ENCODE measurements around the gene CCDC187. TPM values are rescaled to one million over a fixed set of nuclear protein-coding genes. Genes with fewer than 3 reads are reported as not detected.

Gene CCDC187
- total and polyA plus RNA-seq, 2 of the 4 experiments (the other 2 are of a cell fraction): not detected

GRCh38 chr9:136273921-136274785 lies 29.7 kb downstream of the CCDC187 start:
- in situ Hi-C loops (cut with MboI; ENCODE audit: low sequenced_read_pairs) (loop anchor here (10.0 kb wide), 1 partner anchor 109 kb away; no protein-coding TSS in a partner anchor), dilution Hi-C loops (cut with HindIII; ENCODE audit: low sequenced_read_pairs, unreplicated experiment) (no loop called here)
- CTCF ChIA-PET: no interaction called here

More at GRCh38 chr9:136273921-136274785, 29.7 kb downstream of the CCDC187 start:
- Histone ChIP-seq H3K9ac (ENCODE audit: low read depth, low read length) (no peak overlapping the region), H4K20me1 (ENCODE audit: insufficient read depth, low read length) (no peaks in the 10 kb centered on the region), H3K23ac (ENCODE audit: low read depth, low read length) (no peak overlapping the region), H3K79me1 (ENCODE audit: low read depth in 1 of 2, low read length in 2 of 2) (no peaks in the 10 kb centered on the region), H2BK20ac (ENCODE audit: low read depth, low read length) (no peak overlapping the region), H2BK5ac (ENCODE audit: low read depth, low read length, poor library complexity, severe bottlenecking) (no peak overlapping the region), H3K27me3 (ENCODE audit: control insufficient read depth, insufficient read depth, low read length) (peaks cover 51% of the 10 kb centered on the region), H2BK15ac (ENCODE audit: low read depth, low read length) (no peak overlapping the region), H3K27ac (ENCODE audit: insufficient read depth, low read length) (no peak overlapping the region), H3K4me2 (ENCODE audit: low read depth, low read length) (no peak overlapping the region), H3K4ac (ENCODE audit: low read depth, low read length) (no peak overlapping the region), H2AFZ (replicated peaks; ENCODE audit: low read length, poor library complexity) (no peak overlapping the region), H4K91ac (ENCODE audit: insufficient read depth, low read depth, low read length) (no peak overlapping the region), H2BK120ac (ENCODE audit: low read depth, low read length) (no peak overlapping the region), H4K8ac (ENCODE audit: low read depth in 2 of 2, low read length in 2 of 2) (no peak overlapping the region), H3K36me3 (ENCODE audit: control insufficient read depth, insufficient read depth, low read length) (no peaks in the 10 kb centered on the region), H3K56ac (ENCODE audit: extremely low read depth, insufficient read depth, low read length) (no peak overlapping the region), H3K9me1 (ENCODE audit: insufficient read depth, low read length) (no peaks in the 10 kb centered on the region), H3K4me1 (ENCODE audit: control insufficient read depth, insufficient read depth, low read length) (no peaks in the 10 kb centered on the region), H3K4me3 (ENCODE audit: insufficient read depth, low read depth, low read length) (no peak overlapping the region), H2AK5ac (ENCODE audit: low read depth, low read length) (no peak overlapping the region), H2AK9ac (replicated peaks; ENCODE audit: low read depth, low read length, poor library complexity) (no peak overlapping the region), H3K18ac (ENCODE audit: low read depth, low read length) (no peak overlapping the region), H3K9me3 (ENCODE audit: control insufficient read depth, insufficient read depth, low read length) (no peaks in the 10 kb centered on the region), H4K5ac (ENCODE audit: low read depth, low read length) (no peak overlapping the region), H3K14ac (replicated peaks; ENCODE audit: low read depth, low read length) (no peak overlapping the region)
- DNase-seq: no peak
- TF ChIP-seq CHD1 (IDR thresholded peaks at IDR 0.05; ENCODE audit: low read depth, low read length) (no peak), POLR2A (IDR thresholded peaks at IDR 0.05; ENCODE audit: low read depth, low read length) (no peak), CEBPB (IDR thresholded peaks at IDR 0.05; ENCODE audit: low read depth, low read length) (no peak), NFE2L2 (IDR thresholded peaks at IDR 0.05; ENCODE audit: low read depth, low read length) (no peak), RCOR1 (IDR thresholded peaks at IDR 0.05; ENCODE audit: insufficient replicate concordance, low read length) (no peak), MXI1 (IDR thresholded peaks at IDR 0.05; ENCODE audit: borderline replicate concordance, low read depth, low read length) (no peak), BHLHE40 (IDR thresholded peaks at IDR 0.05; ENCODE audit: low read depth, low read length) (no peak)
- TF ChIP-seq, protein P1, sequence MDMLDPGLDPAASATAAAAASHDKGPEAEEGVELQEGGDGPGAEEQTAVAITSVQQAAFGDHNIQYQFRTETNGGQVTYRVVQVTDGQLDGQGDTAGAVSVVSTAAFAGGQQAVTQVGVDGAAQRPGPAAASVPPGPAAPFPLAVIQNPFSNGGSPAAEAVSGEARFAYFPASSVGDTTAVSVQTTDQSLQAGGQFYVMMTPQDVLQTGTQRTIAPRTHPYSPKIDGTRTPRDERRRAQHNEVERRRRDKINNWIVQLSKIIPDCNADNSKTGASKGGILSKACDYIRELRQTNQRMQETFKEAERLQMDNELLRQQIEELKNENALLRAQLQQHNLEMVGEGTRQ (IDR thresholded peaks at IDR 0.05; ENCODE audit: low read depth, low read length): no peak
- POLR2A ChIA-PET (ENCODE audit: unreplicated experiment): no interaction called here
- intact Hi-C loops (cut with micrococcal nuclease): no loop called here
- 82% methylated on average over 13 of the region's 28 CpGs; no CpG with 5 or more reads in 1 of the 2 experiments for WGBS, 2 experiments (ENCODE audit: extremely low coverage in 2 of 2, insufficient read length in 1 of 2)
- no peak for ATAC-seq (ENCODE audit: low read depth)
- no TSS peak for BruUV-seq (replicated peaks)
